NOMO-1 treated with dmso at 0.1 percent for 144 hours (cell line): ENCODE data around the gene CLSTN1.
"Not testable (repeated sequence)": the region's sequence is repeated elsewhere in the genome, so short reads cannot be mapped to it uniquely, and the experiment has no call there.

ENCODE experiments used
- DNase-seq: peaks from one replicate; lab custom pipeline; 2025; ENCODE audit not compliant: unreplicated experiment; lab: John Stamatoyannopoulos, UW

CLSTN1 gene

GRCh38 chr1:9826616-9827015, 2.9 kb upstream of the CLSTN1 start:
- DNase-seq: no peak

GRCh38 chr1:9826087-9826486, 2.3 kb upstream of the CLSTN1 start:
- no peak for DNase-seq

GRCh38 chr1:9825093-9826074, 1.6 kb upstream of the CLSTN1 start:
- DNase-seq: peak; percentile 81

- DNase-seq: no peak
Observed at GRCh38 chr1:9824702-9825089, 931 bp upstream of the CLSTN1 start.

GRCh38 chr1:9823693-9823942, 147 bp downstream of the CLSTN1 start:
- DNase-seq: no peak

GRCh38 chr1:9822897-9823692, 670 bp downstream of the CLSTN1 start:
- no peak for DNase-seq

- no peak for DNase-seq
Observed at GRCh38 chr1:9822490-9822889, 1.3 kb downstream of the CLSTN1 start.

- no peak for DNase-seq
Observed at GRCh38 chr1:9821710-9822109, 2.1 kb downstream of the CLSTN1 start.

GRCh38 chr1:9820521-9820920, 3.2 kb downstream of the CLSTN1 start:
- DNase-seq: no peak

- DNase-seq: no peak
Observed at GRCh38 chr1:9817734-9818133, 6.0 kb downstream of the CLSTN1 start.

- DNase-seq: no peak
Observed at GRCh38 chr1:9816199-9816598, 7.6 kb downstream of the CLSTN1 start.

- DNase-seq: no peak
Observed at GRCh38 chr1:9815150-9815549, 8.6 kb downstream of the CLSTN1 start.

- no peak for DNase-seq
Observed at GRCh38 chr1:9814619-9815018, 9.1 kb downstream of the CLSTN1 start.

GRCh38 chr1:9811239-9811966, 12.4 kb downstream of the CLSTN1 start:
- no peak for DNase-seq

GRCh38 chr1:9809100-9809510, 14.7 kb downstream of the CLSTN1 start:
- DNase-seq: no peak

GRCh38 chr1:9808459-9808858, 15.3 kb downstream of the CLSTN1 start:
- no peak for DNase-seq

GRCh38 chr1:9807541-9807940, 16.2 kb downstream of the CLSTN1 start:
- no peak for DNase-seq

- not testable (repeated sequence) for DNase-seq
Observed at GRCh38 chr1:9805972-9806371, 17.8 kb downstream of the CLSTN1 start.

- no peak for DNase-seq
Observed at GRCh38 chr1:9805006-9805508, 18.7 kb downstream of the CLSTN1 start.

GRCh38 chr1:9803003-9803918, 20.5 kb downstream of the CLSTN1 start:
- DNase-seq: not testable (repeated sequence)
